Measurements from ENCODE around the gene IQSEC1.
A peak's percentile ranks its signal among the peaks of the same experiment; 100 is the strongest.

Gene IQSEC1

DNA sequence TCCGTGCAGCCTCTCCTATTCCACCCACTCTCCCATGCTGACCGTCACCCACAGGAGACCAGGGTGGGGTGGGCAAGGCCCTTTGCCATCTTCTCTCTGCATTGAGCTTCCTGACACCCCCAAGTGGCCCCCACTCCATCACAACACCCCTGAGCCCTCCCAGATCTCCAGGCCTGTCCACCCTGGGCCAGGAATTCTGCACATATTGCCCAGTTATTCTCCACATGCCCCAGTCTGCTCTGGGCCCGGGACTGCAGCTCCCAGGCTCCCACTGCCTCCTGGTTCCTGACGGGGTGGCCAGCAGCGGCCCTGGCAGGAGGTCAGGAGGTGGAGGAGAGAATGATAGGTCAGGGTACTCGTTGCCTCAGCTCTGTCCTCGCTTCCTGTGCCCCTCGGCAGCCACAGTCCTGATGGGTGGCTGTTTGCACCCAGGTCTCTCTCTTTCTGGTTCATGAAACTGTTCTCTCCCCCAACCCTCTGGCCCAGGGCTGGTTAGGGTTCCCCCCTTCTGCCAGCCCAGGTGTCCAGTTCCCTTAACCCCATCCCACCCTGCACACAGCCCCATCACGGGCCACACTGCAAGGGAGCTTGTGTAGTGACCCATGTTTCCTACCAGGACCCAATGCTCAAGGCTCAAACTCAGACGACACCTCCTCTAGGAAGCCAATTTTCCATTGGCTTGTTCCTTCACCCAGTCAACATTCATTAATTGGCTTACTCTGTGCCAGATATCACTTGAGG, 47.3 kb downstream of the IQSEC1 start:
- DNase-seq, result no peak

DNA sequence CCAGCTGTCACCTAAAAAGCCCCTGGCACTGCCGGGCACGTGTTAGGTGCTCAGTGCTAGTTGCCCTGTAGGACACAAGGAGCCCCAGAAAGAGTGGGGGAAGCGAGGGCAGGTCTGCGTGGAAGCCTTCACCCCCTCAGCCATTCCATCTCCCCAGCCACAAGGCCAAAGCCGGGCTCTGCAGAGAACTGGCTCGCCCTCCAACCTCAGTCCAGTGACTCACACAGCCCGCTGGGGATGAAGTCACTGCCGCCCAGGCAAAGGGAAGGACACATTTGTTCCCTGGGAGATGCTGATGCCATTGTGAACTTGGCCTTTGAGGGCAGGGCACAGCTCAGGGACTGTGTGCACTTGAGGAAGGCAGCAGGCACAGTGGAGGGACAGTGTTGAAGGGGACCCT, 48.1 kb downstream of the IQSEC1 start:
- no peak for DNase-seq

DNA sequence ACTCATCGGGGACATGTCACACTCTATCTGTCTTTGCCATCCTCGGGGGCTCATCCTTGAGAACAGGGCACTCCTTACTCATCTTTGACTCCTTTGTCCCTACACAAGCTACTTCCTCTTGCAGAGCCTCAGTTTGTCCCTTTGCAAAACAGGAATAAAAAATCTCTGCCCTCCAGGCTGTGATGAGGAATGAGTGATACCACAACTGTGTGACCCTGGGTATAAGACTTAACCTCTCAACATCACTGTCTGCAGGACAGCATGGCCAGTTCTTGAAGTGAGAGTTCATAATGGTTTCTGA, 48.5 kb downstream of the IQSEC1 start:
- DNase-seq, result no peak

- no peak for DNase-seq
These were observed 49.1 kb downstream of the IQSEC1 start for GRCh38 chr3:13023971-13024764.

DNA sequence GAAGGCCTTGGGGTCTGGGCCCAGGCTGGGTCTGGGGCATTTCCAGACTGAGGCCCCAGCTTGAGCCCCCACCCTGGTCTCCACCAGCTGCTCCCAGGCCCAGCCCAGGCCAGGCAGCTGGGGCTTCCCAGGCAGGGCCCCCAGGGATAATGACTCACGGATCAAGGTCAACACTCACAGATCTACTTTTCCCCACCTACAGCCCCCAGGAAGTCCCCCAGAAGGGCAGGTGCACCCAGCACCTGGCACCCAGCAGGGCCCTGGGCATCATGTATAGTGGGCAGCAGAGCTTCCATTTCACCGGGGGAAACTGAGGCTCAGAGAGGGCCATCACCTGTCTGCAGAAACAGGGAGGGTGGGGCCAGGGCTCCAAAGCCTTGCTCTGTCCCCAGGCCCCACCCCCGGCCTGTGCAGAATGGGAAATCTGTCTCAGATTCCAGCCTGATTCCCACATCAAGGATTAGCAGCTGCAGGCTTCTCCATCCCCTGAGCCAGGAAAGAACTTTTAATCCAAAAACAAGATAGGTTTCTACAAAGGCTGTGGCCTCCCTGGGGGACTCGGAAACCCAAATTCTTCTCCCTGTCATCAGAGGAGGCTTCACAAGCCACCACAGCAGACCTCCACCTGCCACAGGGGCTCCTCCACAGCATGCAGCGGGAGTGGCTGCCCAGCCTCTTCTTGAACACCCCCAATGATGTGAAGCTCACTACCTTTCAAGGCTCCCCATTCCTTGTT, 49.8 kb downstream of the IQSEC1 start:
- no peak for DNase-seq

GRCh38 chr3:13022348-13023234, 50.6 kb downstream of the IQSEC1 start:
- no peak for DNase-seq

GRCh38 chr3:13021141-13022114, 51.8 kb downstream of the IQSEC1 start:
- no peak for DNase-seq

- DNase-seq, result no peak
These were observed 53.0 kb downstream of the IQSEC1 start for GRCh38 chr3:13020159-13020750.

- DNase-seq, result no peak
These were observed 53.8 kb downstream of the IQSEC1 start for GRCh38 chr3:13019243-13020095.

DNA sequence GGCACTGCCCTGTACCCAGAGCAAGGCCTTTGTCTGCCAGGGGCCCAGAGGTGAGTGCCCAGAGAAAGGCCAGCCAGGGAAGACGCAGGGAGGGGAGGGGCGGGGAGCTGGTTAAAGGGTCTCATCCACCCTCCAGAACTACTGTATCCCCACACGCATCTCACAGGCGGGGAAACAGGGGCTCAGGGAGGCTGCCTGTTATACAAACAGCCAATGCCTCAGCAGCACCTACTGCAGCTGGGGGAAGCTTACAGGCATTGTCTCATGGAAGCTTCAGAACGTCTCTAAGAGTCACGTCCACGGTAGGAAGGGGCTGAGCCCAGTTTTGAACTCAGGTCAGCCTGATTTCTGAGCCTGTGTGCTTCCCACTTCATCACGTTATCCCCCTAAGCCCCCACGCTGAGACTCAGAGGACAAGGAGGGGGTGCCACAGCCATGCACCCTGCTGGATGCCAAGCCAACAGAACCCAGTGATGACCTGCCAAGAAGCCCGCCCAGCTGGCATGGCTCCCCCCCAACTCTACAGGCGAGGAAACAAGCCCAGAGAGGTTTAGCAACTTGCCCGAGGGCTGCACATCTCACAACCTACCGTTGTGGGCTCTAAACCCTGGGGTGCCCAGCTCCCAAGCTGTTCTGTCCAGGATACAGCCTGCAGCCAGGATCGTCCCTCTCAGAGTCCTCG, 54.5 kb downstream of the IQSEC1 start:
- DNase-seq, result no peak

DNA sequence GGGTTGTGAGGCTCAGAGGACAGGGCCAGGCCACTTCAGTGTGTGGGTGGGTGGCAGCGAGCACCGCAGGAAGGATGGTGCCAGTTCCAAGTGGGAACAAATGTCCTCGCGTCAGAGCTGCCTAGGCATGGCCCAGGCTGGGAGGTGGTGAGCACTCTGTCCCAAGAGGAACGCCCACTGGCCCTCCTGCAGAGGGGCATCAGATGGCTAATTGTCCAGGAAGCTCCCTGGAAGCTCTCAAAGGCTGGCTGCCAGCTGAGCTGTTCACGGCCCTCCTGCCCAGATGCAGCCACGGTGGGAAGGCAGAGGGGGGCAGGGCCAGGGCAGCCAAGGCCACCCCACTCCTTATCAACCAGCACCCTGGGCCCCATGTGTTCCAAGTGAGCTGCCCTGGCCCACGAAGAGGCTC, 55.2 kb downstream of the IQSEC1 start:
- DNase-seq, result no peak

- no peak for DNase-seq
These were observed 55.7 kb downstream of the IQSEC1 start for GRCh38 chr3:13017361-13018042.

- no peak for DNase-seq
These were observed 56.4 kb downstream of the IQSEC1 start for GRCh38 chr3:13016721-13017255.

DNA sequence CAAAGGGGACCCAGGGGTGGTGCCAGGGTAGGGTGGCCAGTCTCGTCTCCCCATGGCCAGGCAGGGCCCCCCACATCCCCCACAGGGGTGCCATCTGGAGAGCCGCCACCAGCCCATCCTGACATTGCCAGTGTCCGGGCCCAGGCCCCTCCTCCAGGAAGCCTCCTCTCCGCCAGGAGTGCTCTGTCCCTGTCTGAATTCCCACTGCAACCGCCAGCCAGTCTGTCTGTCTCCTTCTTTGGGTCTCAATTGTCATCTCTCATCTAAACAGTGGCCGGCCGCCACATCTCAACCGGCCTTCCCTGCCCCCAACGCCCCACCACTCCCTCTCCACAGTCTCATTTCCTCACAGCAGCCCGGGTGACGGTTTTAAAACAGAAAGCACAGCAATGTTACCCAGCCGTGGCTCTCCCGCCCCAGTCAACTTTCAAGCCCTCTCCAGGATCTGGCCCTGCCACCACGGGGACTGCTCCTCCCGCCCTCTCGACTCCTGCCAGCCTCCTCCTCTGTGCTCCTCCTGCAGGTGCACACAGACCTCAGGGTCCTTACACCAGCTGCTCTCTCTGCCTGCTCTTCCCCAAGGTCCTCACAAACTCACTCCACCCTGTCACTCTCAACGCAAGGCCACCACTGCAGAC, 57.0 kb downstream of the IQSEC1 start:
- DNase-seq, result peak; percentile 31

GRCh38 chr3:13015286-13016082, 57.7 kb downstream of the IQSEC1 start:
- peak; percentile 38 for DNase-seq

- no peak for DNase-seq
These were observed 58.4 kb downstream of the IQSEC1 start for GRCh38 chr3:13014755-13015285.
